Upper lobe of right lung (tissue), 1 donor: ENCODE measurements around the gene PTPN5. TPM values are rescaled to one million over a fixed set of nuclear protein-coding genes. Genes with fewer than 3 reads are reported as not detected.

Source experiments
- ATAC-seq: fragments of 200-7000 bp; cut with Tn5 transposase; one replicate; pipeline ENCODE4 v1.9.1; 2020; ENCODE audit warnings: mild to moderate bottlenecking, moderate library complexity
- DNase-seq: peaks from one replicate; pipeline ENCODE4 v3.0.0-alpha.2; 2020
- H3K27ac ChIP-seq: fragments of 200-600 bp; one replicate; pipeline ENCODE4 v1.8.0; 2022
- H3K27me3 ChIP-seq: fragments of 200-600 bp; one replicate; pipeline ENCODE4 v1.8.0; 2022; ENCODE audit warnings: mild to moderate bottlenecking
- H3K36me3 ChIP-seq: fragments of 200-600 bp; one replicate; pipeline ENCODE4 v1.8.0; 2022
- H3K4me1 ChIP-seq: fragments of 200-600 bp; one replicate; pipeline ENCODE4 v1.8.0; 2022
- H3K4me3 ChIP-seq: fragments of 200-600 bp; one replicate; pipeline ENCODE4 v1.8.0; 2022; ENCODE audit warnings: mild to moderate bottlenecking
- H3K9me3 ChIP-seq: fragments of 200-600 bp; one replicate; pipeline ENCODE4 v1.8.0; 2022
- intact Hi-C: fragments of 100-400 bp; cut with DNase I; formaldehyde crosslinking; loops from one replicate; pipeline ENCODE4 v1.11.0; 2022
- total RNA-seq: library from RNA; stranded (reverse); fragmentation: NEBNext Ultra II Directional; extraction: Animal tissue kit (Norgen Biotek cat#: 25700); gene quantifications from one replicate; pipeline ENCODE4 v1.2.1, GENCODE V29; 2021
- TF ChIP-seq, protein P1 (sequence below): fragments of 200-600 bp; IDR thresholded peaks from one replicate; pipeline ENCODE4 v1.8.0; 2022; ENCODE audit warnings: antibody characterized with exemption
- donor health status: DM: no; HTN: yes; CAD: no; lungs with severe emphysema.

PTPN5 gene
- total RNA-seq, 1 donor from 2014 or later, result 0.81 TPM

DNA sequence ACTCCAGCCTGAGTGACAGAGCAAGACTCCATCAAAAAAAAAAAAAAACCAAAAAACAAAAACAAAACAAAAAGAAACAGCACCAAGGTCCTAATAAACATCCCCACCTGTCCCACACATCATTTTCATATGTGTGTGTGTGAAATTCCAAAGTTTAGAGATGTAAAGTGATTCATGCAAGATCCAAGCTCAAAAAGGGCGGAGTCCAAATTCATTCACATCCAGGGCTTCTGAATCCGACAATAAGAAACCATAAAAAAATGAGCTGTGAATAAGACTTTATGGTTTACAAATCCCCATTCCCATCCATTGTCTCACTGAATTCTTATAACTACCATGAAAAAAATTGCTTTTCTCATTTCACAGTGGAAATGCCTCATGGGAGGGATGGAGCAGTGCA is 34.7 kb downstream of the PTPN5 start:
- H3K27me3 ChIP-seq, result no peaks in the 10 kb centered on the region
- TF ChIP-seq, protein P1, sequence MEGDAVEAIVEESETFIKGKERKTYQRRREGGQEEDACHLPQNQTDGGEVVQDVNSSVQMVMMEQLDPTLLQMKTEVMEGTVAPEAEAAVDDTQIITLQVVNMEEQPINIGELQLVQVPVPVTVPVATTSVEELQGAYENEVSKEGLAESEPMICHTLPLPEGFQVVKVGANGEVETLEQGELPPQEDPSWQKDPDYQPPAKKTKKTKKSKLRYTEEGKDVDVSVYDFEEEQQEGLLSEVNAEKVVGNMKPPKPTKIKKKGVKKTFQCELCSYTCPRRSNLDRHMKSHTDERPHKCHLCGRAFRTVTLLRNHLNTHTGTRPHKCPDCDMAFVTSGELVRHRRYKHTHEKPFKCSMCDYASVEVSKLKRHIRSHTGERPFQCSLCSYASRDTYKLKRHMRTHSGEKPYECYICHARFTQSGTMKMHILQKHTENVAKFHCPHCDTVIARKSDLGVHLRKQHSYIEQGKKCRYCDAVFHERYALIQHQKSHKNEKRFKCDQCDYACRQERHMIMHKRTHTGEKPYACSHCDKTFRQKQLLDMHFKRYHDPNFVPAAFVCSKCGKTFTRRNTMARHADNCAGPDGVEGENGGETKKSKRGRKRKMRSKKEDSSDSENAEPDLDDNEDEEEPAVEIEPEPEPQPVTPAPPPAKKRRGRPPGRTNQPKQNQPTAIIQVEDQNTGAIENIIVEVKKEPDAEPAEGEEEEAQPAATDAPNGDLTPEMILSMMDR, result no peak
- intact Hi-C loops, result no loop called here
- no peaks in the 10 kb centered on the region for H3K4me1 ChIP-seq
- no peak for DNase-seq
- H3K9me3 ChIP-seq, result no peaks in the 10 kb centered on the region
- H3K4me3 ChIP-seq, result no peak overlapping the region
- H3K36me3 ChIP-seq, result no peaks in the 10 kb centered on the region
- no peak overlapping the region for H3K27ac ChIP-seq
- no peak for ATAC-seq

DNA sequence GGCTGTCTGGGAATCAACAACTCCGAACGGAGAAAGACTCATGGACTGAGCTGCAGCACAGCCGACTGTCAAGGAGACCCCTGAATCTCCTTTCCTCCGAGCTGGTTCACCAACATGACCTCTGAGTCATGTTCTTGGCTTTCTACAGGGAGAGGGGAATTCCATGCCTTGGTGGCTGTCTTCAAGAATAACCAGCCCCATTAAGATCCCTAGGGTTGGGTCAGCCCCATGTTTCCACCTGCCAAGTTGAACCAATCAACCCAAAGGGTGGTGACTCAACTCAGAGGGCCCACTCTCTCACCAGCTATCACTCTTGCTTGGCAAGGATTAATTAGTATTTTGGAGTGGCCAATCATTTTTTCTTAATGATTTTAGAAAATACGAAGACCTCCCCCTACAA is 37.3 kb downstream of the PTPN5 start:
- H3K27me3 ChIP-seq, result no peaks in the 10 kb centered on the region
- ATAC-seq, result no peak
- no peak overlapping the region for H3K27ac ChIP-seq
- TF ChIP-seq, protein P1, result no peak
- intact Hi-C loops, result no loop called here
- no peaks in the 10 kb centered on the region for H3K36me3 ChIP-seq
- H3K4me1 ChIP-seq, result no peaks in the 10 kb centered on the region
- H3K4me3 ChIP-seq, result no peak overlapping the region
- H3K9me3 ChIP-seq, result no peaks in the 10 kb centered on the region
- DNase-seq, result no peak

DNA sequence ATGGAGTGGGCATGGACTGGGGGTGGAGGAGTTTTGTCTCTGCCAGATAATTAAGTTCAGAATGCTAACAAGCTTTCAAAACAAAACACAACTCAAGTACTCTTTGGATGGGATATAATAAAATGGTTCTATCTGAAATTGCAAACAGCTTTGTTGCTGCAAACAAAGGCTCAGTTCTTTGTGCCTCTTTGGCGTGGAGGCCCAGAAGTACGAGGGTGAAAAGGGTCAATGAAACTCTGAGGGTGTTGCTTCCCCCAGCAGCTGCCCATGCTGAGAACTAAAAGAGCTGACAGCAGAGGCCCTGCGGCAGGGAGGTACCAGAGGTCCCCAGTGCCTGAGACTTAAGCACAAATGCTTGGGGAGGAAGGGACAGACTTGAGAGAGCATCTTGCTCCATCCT is 39.1 kb downstream of the PTPN5 start:
- DNase-seq (no peak), ATAC-seq (no peak)
- Histone ChIP-seq H3K4me3 (no peak overlapping the region), H3K4me1 (no peaks in the 10 kb centered on the region), H3K9me3 (no peaks in the 10 kb centered on the region), H3K27me3 (no peaks in the 10 kb centered on the region), H3K27ac (no peak overlapping the region), H3K36me3 (no peaks in the 10 kb centered on the region)
- intact Hi-C loops, result no loop called here
- TF ChIP-seq, protein P1, result no peak

DNA sequence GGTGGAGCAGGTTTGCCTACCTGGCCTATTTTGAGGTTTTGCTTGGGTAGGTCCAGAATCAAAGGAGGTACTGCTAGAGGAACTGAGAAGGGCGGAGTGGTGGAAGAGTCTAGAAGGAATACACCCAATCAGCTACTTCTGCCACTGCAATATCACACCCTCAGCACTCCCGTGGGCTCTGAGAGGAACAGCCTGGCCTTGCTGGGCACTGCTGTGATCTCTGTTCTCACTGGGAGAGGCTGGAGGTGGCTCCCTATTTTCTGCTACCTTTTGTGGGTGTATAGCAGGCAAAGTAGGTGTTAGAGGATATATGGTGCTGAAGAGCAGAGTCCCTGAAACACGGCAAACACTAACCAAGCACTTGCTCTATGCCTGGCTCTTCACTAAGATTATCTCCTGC is 40.7 kb downstream of the PTPN5 start:
- H3K36me3 ChIP-seq, result no peaks in the 10 kb centered on the region
- no peaks in the 10 kb centered on the region for H3K27me3 ChIP-seq
- DNase-seq (no peak), ATAC-seq (no peak)
- no peak overlapping the region for H3K27ac ChIP-seq
- TF ChIP-seq, protein P1, result no peak
- intact Hi-C loops, result no loop called here
- no peak overlapping the region for H3K4me3 ChIP-seq
- no peaks in the 10 kb centered on the region for H3K4me1 ChIP-seq
- no peaks in the 10 kb centered on the region for H3K9me3 ChIP-seq

DNA sequence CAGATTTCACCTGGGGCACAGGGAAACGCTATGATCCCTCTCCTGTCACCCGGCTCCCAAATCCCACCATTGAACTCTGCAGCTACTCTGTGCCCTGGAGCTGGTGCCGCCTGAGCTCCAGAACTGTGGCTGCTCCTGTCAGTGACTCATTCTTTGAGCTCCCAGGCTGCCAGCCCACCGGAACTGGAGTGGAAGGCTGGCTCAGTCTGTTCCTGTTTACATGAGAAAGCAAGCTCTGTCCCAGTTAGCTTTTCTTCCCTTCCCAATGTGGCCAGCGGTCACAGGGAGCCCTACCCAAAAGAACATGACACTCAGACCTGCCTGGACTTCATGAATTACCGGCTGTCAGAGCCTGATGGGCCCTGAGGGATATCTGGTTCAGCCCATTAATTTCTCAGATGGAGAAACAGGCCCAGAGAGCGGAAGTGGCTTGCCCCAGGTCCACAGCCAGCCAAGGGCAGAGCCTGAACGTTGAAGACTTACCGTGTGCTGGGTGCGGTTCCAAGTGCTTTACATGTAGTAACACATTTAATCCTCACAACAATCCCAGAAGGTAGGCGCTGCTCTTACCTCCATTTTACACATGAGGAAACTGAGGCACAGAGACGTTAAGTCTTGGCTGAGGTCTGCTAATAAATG is 41.8 kb downstream of the PTPN5 start:
- H3K36me3 ChIP-seq, result no peaks in the 10 kb centered on the region
- intact Hi-C loops, result no loop called here
- ATAC-seq (peak; percentile 57), DNase-seq (no peak)
- H3K27me3 ChIP-seq, result no peaks in the 10 kb centered on the region
- H3K27ac ChIP-seq, result no peak overlapping the region
- no peaks in the 10 kb centered on the region for H3K9me3 ChIP-seq
- TF ChIP-seq, protein P1, result no peak
- no peak overlapping the region for H3K4me3 ChIP-seq
- no peaks in the 10 kb centered on the region for H3K4me1 ChIP-seq
